Pulmonary artery endothelial cell (primary cell): ENCODE data around the gene MEIG1. TPM values are rescaled to one million over a fixed set of nuclear protein-coding genes. Genes with fewer than 3 reads are reported as not detected.

Experiments used
- total RNA-seq: library from RNA; depleted of rRNA; stranded (reverse); fragments of >200 nt; gene quantifications from 2 replicates; pipeline ENCODE4 v1.2.3, GENCODE V29; 2014

Gene MEIG1
- total RNA-seq, 1 donor from 2014 or later: not detected

Other genes with a start within 250 kb of the MEIG1 start
- 117 and 174 TPM in 2 replicates for gene FAM107B, start 184.5 kb upstream of the MEIG1 start, total RNA-seq
- 0.11 and 0.79 TPM in 2 replicates for gene CDNF, start 121.4 kb upstream of the MEIG1 start, total RNA-seq
- gene HSPA14, start 121.1 kb upstream of the MEIG1 start, total RNA-seq: 16.2 and 17.1 TPM in 2 replicates
- 22.3 and 27.9 TPM in 2 replicates for gene MSANTD7, start 121.1 kb upstream of the MEIG1 start, total RNA-seq
- 13.9 and 37.7 TPM in 2 replicates for gene SUV39H2, start 80.5 kb upstream of the MEIG1 start, total RNA-seq
- 7.5 and 9.3 TPM in 2 replicates for gene DCLRE1C, start 5.3 kb upstream of the MEIG1 start, total RNA-seq
- gene OLAH, start 84.6 kb downstream of the MEIG1 start, total RNA-seq: 0.14 TPM in 1 of 2 replicates, not detected in the other
- 2.6 and 3.1 TPM in 2 replicates for gene ACBD7, start 129.4 kb downstream of the MEIG1 start, total RNA-seq
- 10.4 and 13.2 TPM in 2 replicates for gene RPP38, start 138.0 kb downstream of the MEIG1 start, total RNA-seq
- 55.7 and 62.2 TPM in 2 replicates for gene NMT2, start 209.3 kb downstream of the MEIG1 start, total RNA-seq